Right lobe of liver (tissue), 4 donors: Measurements from ENCODE around the gene LTB.

Experiments used
- CTCF ChIP-seq, 4 donors: fragments of 200-600 bp in 3 of 4; fragments of 450-650 bp in 1 of 4; IDR thresholded peaks; one replicate each; pipeline versions ENCODE4 v1.5.1 to v1.8.0; 2016 to 2022; ENCODE audit warnings: antibody characterized with exemption in 4 of 4, mild to moderate bottlenecking in 2 of 4
- POLR2A ChIP-seq: fragments of 450-650 bp; IDR thresholded peaks from one replicate; pipeline ENCODE4 v1.6.1; 2017; ENCODE audit warnings: antibody characterized with exemption, mild to moderate bottlenecking
- donor health status: DM: no; HTN: no; CAD: no.
- donor health status: DM: no; HTN: no; CAD: no.
- donor health status: DM: no; HTN: yes; CAD: no.

- TF ChIP-seq POLR2A (no peak), CTCF (IDR thresholded peaks at IDR 0.05) (no peak)
Observed at GRCh38 chr6:31540640-31541039, 41.6 kb downstream of the LTB start.
